Amygdala (tissue), 56 donors: ENCODE results near the gene ADORA2A.
A peak's percentile ranks its signal among the peaks of the same experiment; 100 is the strongest.

Source experiments
- DNase-seq, 56 donors: peaks; one replicate each; lab custom pipeline; 2025; lab: John Stamatoyannopoulos, UW

The ADORA2A gene

DNA sequence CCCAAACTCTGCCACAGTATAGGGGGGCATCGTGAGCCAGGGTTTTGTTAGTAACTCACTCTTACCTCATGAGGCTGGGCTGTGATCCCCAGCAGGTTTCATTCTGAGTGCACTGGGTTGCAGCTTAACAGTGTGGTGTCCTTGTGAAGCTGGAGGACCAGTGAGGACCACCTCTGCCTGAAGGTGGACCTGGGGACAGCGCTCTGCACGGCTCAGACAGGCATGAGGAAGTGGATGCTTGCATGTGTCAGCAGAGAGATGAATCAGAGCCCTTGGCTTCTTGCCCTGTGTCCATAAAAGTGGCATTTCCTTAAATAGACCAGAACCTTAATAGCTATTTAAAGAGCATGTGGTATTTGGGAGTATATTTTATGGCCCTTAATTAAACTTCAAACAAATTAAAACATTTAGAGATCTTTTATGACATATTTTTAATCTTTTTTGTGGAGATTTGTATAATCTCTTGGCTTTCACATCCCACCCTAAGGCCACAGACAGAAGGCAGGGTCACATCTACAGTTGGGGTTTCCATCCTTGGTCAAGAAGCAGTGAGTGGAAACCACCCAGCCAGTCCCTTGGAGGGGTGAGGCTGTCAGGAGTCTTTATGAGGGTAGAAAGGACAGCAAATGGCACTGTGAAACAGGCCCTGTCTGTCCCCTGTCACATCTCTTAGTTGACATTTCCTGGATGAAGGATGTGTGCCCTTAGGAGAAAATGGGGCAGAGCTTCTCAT lies 24.8 kb upstream of the ADORA2A start:
- peak in 2 of 56 donors; percentile 14 to 21 for DNase-seq

DNA sequence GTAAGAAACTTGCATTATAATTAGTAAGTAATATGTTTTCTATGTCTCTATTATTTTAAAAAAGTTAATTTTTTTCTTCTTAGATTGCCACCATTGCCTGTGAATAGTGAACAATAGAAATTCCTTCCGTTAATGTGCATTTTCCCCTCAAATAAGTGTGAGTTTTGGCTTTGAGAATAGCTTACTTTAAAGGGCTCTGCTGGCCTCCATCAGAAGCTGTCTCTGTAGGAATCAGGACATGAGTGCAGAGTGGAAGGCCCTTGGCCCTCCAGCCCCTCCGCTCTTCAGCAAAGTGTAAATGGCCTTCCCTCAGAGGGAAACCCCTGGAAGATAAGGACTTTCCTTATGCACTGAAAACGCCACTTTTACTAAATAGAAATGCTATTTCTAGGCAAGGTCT lies 24.1 kb upstream of the ADORA2A start:
- no peak for DNase-seq

DNA sequence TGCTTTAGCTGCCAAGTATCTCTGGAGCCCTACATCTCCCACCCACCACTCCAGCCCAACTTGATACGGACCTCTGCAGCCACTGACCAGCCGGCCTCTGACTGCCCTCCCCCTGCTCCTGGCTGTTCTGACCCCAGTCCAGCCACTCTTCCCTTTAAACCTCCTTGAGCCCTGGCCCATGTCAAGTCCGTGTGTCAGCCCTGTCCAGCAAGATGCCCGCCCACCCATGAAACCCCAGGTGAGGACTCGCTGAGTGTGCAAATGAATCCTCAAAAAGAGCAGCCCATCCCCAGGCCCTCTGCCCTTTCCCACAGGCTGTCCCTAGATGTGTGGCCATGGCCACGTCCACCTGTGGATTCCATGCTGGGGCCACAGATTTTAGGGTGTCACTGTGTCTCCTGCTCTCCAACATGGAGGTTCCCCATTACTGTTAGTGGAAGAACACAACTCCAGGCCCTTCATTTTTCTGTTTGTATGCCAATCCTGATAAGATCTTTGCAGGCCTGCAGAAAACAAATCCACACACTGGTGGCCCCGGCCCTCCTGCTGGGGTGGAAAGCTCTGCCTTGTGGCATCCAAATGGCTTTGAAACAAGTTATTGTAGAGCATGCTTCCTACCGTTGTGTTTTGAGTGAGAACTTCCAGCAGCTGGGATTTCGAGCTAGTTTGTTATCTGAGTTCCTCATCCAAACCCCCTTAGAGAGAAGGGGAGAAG lies 22.7 kb upstream of the ADORA2A start:
- DNase-seq, result no peak

DNA sequence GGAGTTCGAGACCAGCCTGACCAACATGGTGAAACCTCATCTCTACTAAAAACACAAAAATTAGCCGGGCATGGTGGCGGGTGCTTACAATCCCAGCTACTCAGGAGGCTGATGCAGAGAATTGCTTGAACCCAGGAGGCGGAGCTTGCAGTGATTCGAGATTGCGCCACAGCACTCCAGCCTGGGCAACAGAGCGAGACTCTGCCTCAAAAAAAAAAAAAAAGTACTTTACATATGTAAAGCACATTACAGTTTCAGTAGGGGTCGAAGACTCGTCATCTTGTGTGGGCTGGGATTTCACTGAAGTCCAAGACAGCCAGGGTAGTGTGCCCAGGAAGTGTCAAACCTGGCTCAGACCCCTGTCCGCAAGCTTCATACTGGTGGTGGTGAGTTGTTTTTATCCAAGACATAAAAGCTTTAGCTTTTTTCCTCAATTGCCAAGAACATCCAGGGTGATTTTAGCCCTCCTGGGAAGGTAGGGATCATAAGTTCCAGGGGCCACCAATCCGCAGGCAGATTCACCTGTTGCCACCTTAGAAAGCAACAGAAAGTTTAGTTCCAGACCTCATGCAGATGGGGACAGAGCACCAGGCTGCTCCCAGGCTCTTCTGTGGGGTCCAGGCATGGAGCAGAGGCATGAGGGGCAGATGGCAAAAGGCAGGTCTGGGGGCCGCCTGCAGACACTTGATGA lies 21.6 kb upstream of the ADORA2A start:
- DNase-seq, result no peak

DNA sequence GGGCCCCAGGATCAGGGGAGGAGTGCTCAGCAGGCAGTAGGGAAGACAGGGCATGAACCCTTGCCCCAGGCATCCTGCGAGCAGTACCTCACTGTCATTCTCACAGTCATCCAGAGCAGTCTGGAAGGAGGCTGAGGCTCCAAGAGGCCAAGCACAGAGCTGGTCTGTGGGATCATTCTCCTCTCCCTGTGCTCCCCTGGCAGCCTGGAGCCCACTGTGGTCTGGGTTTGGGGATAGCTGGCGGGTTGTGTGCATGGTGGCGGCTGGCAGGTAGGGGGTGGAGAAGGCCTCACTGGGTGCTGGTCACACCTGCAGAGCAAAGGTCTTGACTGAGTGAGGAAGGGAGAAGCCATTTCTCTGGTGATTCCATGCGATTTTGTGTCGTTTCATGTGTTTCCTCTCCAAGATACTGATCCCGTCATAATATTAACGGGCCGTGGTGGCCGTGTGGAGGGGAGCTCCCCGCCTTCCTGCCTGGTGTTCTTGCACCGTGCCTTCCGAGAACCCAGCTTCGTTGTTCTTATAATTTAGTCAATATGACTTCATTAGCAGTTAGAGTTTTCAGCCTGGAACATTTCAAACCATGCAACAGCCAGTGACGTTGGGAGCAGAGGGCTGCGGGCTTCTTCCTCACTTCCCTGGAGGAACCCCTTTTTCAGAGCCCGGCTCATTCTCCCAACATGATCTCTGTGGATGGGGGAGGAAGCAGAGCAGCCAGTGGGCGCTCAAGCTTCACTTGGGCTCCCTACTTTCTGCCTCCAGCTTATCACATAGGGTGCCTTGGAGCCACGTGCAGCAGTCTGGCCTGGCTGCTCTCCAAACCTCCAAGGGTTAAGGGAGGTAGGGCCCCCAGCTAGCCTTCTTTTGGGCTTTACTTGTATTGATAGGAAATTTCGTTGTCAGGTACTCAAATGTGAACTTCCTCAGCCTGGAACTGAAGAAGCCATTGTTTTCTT lies 20.8 kb upstream of the ADORA2A start:
- no peak for DNase-seq

DNA sequence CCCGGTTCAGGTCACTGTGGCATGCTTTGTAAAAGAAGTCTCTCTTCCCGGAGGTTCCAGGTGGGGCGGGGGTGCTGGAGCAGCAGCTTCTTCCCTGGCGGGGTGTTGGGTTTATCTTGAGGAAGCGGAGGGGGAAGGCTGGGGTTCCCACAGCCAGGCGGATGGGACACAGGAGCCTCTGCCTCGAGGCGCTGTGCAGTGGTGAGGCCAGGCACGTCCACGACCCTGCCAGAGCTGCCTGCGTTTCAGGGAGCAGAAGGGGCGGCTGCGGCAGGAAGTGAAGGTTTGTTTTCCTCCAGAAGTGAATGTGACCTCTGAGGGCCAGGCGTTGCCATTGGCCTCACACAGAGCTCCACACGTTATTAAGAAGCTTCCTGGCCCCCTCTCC lies 20.1 kb upstream of the ADORA2A start:
- no peak for DNase-seq

DNA sequence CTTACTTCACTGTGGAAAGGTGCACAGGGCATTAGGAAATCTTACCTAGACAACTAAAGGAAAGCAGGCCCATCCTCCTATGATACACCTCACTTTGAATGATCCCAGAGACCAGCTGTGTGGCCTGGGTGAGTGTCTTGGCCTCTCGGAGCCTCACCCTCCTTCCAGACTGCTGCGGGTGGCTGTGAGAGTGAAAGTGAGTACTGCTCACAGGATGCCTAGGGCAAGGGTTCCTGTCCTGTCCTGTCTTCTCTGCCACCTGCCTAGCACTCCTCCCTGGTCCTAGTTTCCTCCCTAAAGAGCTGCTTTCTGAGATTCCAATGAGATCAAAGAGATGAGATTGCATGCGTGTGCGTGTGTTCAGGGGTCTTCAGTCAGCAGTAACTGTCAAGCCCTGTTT lies 19.5 kb upstream of the ADORA2A start:
- DNase-seq, result no peak

DNA sequence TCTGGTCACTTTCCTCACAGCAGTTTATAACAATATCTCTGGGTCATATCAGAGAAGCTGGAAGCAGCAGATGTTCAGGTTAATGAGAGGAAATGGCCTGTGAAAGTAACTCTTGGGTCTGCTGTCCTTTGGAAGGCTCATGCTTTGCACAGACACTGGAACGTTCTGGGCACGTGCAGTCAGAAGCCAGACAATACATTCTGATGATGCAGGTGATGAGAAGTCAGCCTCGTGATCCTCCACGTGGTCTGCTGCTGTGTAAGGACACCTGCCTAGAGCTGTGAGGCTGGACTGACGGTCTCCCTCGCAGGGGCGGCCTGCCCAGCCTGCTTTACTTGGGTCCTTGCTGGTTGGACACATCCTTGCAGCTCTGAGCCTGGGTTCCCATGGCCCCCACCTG lies 18.8 kb upstream of the ADORA2A start:
- DNase-seq, result no peak

DNA sequence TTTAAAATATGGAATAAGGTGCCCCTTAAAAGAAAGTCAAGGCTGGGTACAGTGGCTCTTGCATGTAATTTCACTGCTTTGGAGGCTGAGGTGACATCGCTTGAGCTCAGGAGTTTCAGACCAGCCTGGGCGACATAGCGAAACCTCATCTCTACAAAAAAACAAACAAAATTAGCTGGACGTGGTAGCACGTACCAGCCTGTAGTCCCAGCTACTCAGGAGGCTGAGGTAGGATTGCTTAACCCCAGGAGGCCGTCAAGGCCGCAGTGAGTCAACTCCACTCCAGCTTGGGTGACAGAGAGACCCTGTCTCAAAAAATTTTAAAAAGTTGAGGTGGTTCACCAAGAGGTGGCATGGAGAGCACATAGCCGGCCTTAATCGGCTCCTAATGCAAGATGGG lies 17.7 kb upstream of the ADORA2A start:
- DNase-seq, result no peak

DNA sequence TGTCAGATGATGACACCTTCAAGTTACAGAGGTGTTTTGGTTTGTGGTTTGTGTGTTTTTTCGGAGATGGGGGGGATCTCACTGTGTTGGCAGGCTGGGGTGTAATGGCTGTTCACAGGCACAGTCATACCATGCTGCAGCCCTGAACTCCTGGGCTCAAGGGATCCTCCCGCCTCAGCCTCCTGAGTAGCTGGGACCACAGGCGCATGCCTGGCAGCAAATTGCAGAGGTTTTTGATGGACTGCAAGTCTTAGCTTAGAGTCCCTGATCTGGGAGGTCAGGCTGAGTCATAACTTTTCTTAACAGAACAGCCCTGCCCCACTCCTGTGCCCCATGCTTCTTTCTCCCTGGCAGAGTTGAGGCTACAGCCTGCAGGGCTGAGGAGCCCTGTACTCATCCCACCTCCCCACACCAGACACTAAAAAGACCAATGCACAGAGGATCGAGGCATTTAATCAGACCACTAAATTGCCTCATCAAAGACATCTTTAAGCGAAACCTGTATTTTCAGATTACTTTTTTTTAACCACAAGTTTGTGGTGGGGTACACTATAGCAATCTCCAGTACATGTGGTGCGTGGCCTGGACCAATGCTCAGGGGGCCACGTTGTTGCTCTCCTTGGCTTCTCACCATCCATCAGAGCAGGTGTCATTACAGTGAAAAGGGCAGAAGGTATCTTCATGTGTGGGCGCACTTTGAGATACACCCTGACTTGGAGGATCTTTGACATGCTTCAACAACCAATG lies 17.1 kb upstream of the ADORA2A start:
- no peak for DNase-seq

DNA sequence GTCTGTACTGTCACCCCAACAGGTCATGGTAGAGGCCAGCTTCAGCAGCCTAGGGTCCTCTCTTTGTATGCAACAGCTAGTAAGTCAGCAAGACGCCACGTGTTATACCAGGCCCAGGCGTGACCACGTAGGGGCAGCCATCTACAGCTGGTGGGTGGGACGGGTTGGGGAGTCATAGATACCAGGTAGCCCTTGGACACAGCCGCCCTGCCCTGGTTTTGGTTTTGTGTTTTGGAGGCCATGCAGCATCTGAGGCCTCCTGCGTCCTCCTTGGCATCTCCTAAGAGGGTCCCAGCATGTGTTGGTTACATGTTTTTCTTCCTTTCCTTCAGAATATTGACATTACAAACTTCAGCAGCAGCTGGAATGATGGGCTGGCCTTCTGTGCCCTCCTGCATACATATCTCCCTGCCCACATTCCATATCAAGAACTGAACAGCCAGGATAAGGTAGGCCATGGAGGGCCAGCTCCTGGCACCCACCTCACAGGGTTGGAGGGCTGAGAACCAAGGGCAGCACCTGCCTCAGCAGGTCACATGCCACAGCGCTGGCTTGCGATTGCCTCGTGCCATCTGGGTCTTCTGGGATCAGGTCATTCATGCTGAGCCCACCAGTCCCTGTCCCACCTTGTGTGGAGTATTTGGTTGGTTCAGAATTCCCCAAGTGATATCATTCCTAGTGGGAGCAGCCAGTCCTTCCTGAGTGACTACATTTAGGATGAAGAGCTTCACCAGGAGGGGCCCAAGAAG lies 16.0 kb upstream of the ADORA2A start:
- DNase-seq, result no peak

DNA sequence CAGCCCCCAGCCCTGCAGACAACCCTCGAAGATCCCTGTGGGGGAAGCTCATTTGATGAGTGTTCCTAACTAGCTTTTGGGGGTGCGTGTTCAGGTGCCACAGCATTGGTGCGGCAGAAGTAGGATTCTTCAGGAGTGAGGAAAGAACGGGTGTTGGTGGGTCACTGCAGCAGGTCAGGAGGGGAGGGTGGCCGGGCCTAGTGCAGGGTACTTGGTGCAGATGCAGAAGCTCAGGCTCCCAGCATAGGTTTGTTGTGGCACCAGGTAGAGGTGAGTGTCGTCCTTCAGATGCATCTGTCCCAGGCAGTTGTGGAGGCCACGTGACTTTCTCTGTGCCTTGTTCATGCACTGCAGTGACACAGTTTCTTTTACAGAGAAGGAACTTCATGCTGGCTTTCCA lies 15.1 kb upstream of the ADORA2A start:
- no peak for DNase-seq

DNA sequence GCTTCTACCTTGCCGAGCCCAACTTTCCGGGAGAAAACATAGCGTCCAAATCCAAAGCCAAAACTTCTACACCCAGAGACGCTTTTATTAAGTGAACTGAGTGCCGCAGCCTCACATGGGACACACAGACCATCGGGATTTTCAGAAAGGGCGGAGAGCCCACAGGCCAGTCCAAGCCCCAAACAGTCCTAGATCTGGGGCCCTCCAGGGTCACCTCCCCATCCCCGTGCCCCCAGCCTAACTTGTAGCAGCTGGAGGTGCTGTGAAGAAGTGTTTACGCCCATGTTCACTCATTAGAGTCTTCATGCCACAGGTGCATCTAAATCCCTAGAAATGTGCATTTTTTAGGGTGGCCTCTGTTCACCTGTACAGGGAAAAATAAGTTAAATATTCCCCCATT lies 14.1 kb upstream of the ADORA2A start:
- DNase-seq, result no peak

DNA sequence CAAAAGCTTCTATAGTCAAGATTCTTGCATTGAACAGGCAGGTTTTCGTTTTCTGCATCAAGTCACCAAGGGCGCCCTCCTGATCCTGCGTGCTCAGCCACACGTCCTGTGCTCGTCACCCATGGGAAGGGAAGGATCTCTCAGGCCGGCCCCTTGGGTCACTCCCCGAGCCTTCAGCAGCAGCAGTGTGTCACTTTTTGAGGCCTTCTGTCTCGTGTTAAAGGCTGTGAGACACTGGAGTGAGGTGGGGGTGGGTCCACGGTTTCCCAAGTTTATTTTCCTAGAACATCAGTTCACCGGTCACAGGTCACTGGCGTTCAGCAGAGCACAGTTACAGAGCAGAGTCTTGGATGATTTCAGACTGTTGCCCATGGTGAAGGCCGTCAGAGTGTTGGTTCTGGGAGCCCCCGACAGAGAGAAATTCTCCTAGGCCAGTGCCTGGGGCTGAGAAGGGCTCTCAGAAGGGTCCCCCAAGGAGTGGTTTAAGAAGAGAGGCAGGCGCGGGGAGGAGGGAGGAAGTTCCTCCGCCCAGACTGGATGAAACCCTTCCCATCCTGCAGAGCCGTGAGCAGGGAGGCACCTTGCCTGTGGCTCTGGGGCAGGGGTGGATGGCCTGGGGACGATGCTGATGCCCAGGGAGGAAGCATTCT lies 13.5 kb upstream of the ADORA2A start:
- no peak for DNase-seq

DNA sequence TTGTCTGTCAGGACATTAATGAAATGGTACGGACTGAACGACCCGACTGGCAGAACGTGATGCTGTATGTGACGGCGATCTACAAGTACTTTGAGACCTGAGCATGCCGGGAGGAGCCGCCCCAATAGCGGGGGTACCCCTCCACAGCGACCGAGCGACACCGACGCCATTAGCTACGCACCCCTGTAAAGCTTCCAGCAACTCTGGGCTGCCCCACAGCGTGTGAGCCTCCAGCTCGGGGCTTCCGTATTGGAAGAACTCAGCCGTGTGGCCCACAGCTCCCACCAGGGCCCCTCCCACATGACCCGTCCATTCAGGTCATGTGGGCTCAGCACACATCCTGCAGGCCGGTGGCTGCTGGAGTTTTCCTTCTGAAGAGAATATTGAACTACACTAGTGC lies 12.9 kb upstream of the ADORA2A start:
- no peak for DNase-seq

DNA sequence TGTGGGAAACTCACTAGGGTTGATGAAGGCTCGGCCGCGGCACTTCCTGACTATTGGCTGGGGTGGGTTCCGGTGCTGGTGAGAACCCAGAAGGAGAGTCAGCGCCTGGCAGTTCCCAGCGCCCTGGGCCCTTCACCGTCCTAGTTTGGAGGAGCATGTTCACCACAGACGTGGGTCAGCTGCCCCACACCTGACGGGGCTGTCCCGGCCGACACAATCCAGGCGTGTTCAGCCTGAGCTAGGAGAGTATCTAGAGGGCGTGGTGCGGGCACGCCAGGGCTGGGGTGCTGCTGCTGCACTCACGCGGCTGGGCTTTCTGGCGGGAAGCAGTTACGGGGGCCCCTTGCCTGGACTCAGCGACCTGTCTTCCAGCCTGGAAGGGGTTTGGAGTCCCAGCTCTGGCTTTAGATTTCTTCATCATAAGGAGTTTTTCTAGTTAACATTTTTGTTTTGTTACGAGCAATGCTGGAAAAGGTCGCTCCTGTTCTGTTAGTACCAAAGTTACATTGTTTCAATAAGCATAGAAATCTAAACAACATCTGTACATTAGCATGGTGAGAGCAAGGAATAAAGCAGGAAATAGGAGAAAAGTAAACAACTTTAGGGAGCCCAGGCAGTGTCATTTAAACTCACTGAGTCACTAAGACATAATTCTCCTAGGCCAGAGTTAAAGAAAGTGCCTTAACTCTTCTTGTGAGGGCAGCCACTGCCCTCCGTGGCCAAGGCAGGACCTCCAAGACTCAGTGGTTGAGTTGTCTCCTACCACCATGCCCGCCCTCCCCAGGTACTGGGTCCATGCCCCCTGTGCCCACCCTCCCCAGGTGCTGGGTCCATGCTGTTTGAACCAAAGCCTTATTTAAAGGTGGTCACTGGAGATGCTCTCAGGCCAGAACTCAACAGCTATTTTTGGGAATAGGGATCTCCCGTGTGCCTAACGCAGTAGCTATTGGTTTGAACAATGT lies 12.1 kb upstream of the ADORA2A start:
- DNase-seq, result no peak

DNA sequence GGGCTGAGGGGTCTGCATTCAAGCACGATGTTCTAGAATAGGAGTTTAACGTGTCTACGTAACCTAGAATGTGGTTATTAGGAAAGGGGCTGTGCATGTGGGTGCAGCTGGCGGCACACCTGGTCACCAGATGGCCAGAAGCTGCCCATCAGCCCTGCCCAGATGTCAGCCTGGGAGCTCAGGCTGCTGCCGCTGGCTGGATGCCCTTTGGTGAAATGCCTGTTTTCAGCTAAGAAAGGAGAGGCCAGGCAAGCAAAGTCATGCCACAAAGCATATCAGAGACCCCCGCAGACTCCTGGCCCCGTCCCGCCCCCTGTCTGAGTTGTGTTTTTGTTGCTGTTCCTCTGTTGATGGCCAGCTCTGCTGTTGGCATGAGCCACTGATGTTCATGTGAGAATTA lies 11.3 kb upstream of the ADORA2A start:
- no peak for DNase-seq

DNA sequence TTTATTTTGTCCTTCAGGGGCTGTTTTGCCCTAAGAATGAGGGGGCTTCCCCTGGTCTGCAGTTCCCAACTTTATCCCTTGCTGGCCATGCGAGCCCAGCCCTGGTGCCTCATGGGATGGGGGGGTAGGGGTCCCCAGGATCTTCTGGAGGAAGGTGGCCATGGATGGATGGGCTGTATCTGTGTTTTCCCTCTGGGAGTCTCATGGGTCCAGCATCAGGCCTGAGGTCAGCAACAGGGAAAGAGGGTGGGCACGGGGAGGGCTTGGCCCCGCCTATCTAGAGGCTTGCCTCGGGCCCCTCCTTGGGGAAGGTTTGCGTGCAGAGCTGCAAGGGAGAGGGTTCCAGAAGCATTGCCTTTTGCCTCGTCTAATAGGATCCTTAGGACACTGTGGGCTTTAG lies 10.8 kb upstream of the ADORA2A start:
- DNase-seq, result no peak
